HG03378 (cell line): ENCODE measurements around the gene MED23.

Experiments used
- ATAC-seq: cut with Tn5 transposase; IDR thresholded peaks from one replicate; pipeline ENCODE4 v1.9.1; 2021; ENCODE audit warnings: mild to moderate bottlenecking, moderate library complexity; ENCODE audit not compliant: unreplicated experiment

The MED23 gene

GRCh38 chr6:131640576-131640975 lies 12.5 kb upstream of the MED23 start:
- ATAC-seq = no peak

GRCh38 chr6:131640100-131640499 lies 12.1 kb upstream of the MED23 start:
- ATAC-seq = peak; percentile 68

GRCh38 chr6:131638013-131638412 lies 10.0 kb upstream of the MED23 start:
- no peak for ATAC-seq

- no peak for ATAC-seq
Observed at GRCh38 chr6:131636880-131637792, 9.1 kb upstream of the MED23 start, which contains the start of gene ENPP3. TSS of gene ENPP3 (plus strand) at chr6:131637302. CDS start at chr6:131637385, 83 bp downstream.

GRCh38 chr6:131635384-131636340 lies 7.6 kb upstream of the MED23 start:
- ATAC-seq = peak; percentile 84

- no peak for ATAC-seq
Observed at GRCh38 chr6:131631625-131632289, 3.7 kb upstream of the MED23 start.

- no peak for ATAC-seq
Observed at GRCh38 chr6:131629651-131630050, 1.6 kb upstream of the MED23 start.

- no peak for ATAC-seq
Observed at GRCh38 chr6:131628726-131629125, 684 bp upstream of the MED23 start.

- ATAC-seq = no peak
Observed at GRCh38 chr6:131615275-131615674, 12.8 kb downstream of the MED23 start.

- no peak for ATAC-seq
Observed at GRCh38 chr6:131613296-131613925, 14.6 kb downstream of the MED23 start.

- ATAC-seq = no peak
Observed at GRCh38 chr6:131602781-131603312, 25.2 kb downstream of the MED23 start.

- no peak for ATAC-seq
Observed at GRCh38 chr6:131600716-131601115, 27.3 kb downstream of the MED23 start.

GRCh38 chr6:131597446-131597845 lies 30.6 kb downstream of the MED23 start:
- ATAC-seq = no peak

- ATAC-seq = no peak
Observed at GRCh38 chr6:131594074-131594473, 34.0 kb downstream of the MED23 start.

GRCh38 chr6:131592935-131593334 lies 35.1 kb downstream of the MED23 start:
- ATAC-seq = no peak

- ATAC-seq = no peak
Observed at GRCh38 chr6:131588643-131589042, 39.4 kb downstream of the MED23 start.

- ATAC-seq = no peak
Observed at GRCh38 chr6:131587909-131588308, 40.1 kb downstream of the MED23 start.

GRCh38 chr6:131586543-131586942 lies 41.5 kb downstream of the MED23 start:
- ATAC-seq = no peak

- no peak for ATAC-seq
Observed at GRCh38 chr6:131581523-131581922, 46.5 kb downstream of the MED23 start.

GRCh38 chr6:131575834-131576478 lies 52.1 kb downstream of the MED23 start:
- ATAC-seq = no peak
